Caco-2 (cell line): Measurements from ENCODE around the gene SLC9A4. TPM values are rescaled to one million over a fixed set of nuclear protein-coding genes. Genes with fewer than 3 reads are reported as not detected.

Source experiments
- BruUV-seq: library from RNA; stranded (reverse); fragments of 400-500 nt; replicated peaks from 2 replicates; lab custom pipeline; 2021; lab: Mats Ljungman, UMichigan
- CTCF ChIA-PET: fragments of 300-600 bp; sonication (Branson Sonifier 250); formaldehyde crosslinking; loops from one replicate; lab custom pipeline; 2022; ENCODE audit warnings: antibody characterized with exemption; lab: Charles Lee
- POLR2A ChIA-PET: fragments of 300-600 bp; sonication (Branson Sonifier 250); formaldehyde crosslinking; loops from one replicate; lab custom pipeline; 2022; ENCODE audit warnings: antibody characterized with exemption; lab: Charles Lee
- DNase-seq, 2 experiments: peaks; one replicate each; pipeline versions ENCODE4 v3.0.0 to v3.0.0-alpha.2; 2020 to 2022
- H3K27me3 ChIP-seq: replicated peaks from 2 replicates; pipeline ENCODE4 v1.6.0; 2011; ENCODE audit warnings: low read length; ENCODE audit not compliant: control insufficient read depth, insufficient read depth
- H3K36me3 ChIP-seq: 2 replicates; pipeline ENCODE4 v1.5.1; 2011; ENCODE audit warnings: low read length; ENCODE audit not compliant: control insufficient read depth, insufficient read depth
- H3K4me1 ChIP-seq: fragments of 250-450 bp; sonication (Bioruptor Pico); 2 replicates; pipeline ENCODE4 v1.5.1; 2020; ENCODE audit warnings: mild to moderate bottlenecking
- H3K4me3 ChIP-seq: 2 replicates; pipeline ENCODE4 v1.5.1; 2011; ENCODE audit warnings: low read depth, mild to moderate bottlenecking, control low read depth, low read length
- H3K9me3 ChIP-seq: fragments of 250-450 bp; sonication (Bioruptor Pico); 2 replicates; pipeline ENCODE4 v1.5.1; 2020; ENCODE audit warnings: mild to moderate bottlenecking, moderate library complexity
- H3K27ac Mint-ChIP-seq: one replicate; pipeline ENCODE4 v1.8.0; 2022; ENCODE audit warnings: mixed read lengths; ENCODE audit not compliant: unreplicated experiment
- H3K27me3 Mint-ChIP-seq: one replicate; pipeline ENCODE4 v1.8.0; 2022; ENCODE audit warnings: mixed read lengths; ENCODE audit not compliant: insufficient read depth, unreplicated experiment
- H3K36me3 Mint-ChIP-seq: one replicate; pipeline ENCODE4 v1.8.0; 2022; ENCODE audit warnings: mild to moderate bottlenecking, mixed read lengths; ENCODE audit not compliant: insufficient read depth, unreplicated experiment
- H3K4me1 Mint-ChIP-seq: one replicate; pipeline ENCODE4 v1.8.0; 2022; ENCODE audit warnings: low read depth, mixed read lengths; ENCODE audit not compliant: unreplicated experiment
- H3K4me3 Mint-ChIP-seq: one replicate; pipeline ENCODE4 v1.8.0; 2022; ENCODE audit warnings: mild to moderate bottlenecking, moderate library complexity, mixed read lengths; ENCODE audit not compliant: unreplicated experiment
- H3K9me3 Mint-ChIP-seq: one replicate; pipeline ENCODE4 v1.8.0; 2022; ENCODE audit warnings: mixed read lengths; ENCODE audit not compliant: unreplicated experiment
- CTCF ChIP-seq, 2 experiments: fragments of 200-600 bp in 1 of 2; IDR thresholded peaks; 1 replicate in 1 of 2; 2 replicates in 1 of 2; pipeline versions ENCODE4 v1.5.1 to v1.8.0; 2011 to 2022; ENCODE audit warnings: antibody characterized with exemption in 1 of 2, control low read depth in 1 of 2, inconsistent platforms in 1 of 2, low read depth in 1 of 2, low read length in 1 of 2, mild to moderate bottlenecking in 1 of 2, moderate library complexity in 1 of 2; ENCODE audit not compliant: insufficient read depth in 1 of 2, severe bottlenecking in 1 of 2, unreplicated experiment in 1 of 2
- intact Hi-C: fragments of 100-400 bp; cut with micrococcal nuclease; formaldehyde crosslinking; loops from one replicate; pipeline ENCODE4 v1.10.0; 2022; ENCODE audit not compliant: unreplicated experiment
- total RNA-seq: library from RNA; stranded (reverse); gene quantifications from 2 replicates; pipeline ENCODE4 v1.2.3, GENCODE V29; 2022

The SLC9A4 gene
- total RNA-seq, 1 experiment from 2014 or later = 1.4 TPM

GRCh38 chr2:102434655-102435381 is 38.2 kb upstream of the SLC9A4 start:
- no peak overlapping the region for H3K27ac Mint-ChIP-seq
- CTCF ChIA-PET = no interaction called here
- DNase-seq = no peak
- POLR2A ChIA-PET = no interaction called here
- no peak overlapping the region for H3K4me3 Mint-ChIP-seq
- H3K4me3 ChIP-seq = no peak overlapping the region
- no TSS peak for BruUV-seq
- no peaks in the 10 kb centered on the region for H3K36me3 Mint-ChIP-seq
- no peak for TF ChIP-seq CTCF (IDR thresholded peaks at IDR 0.05; ENCODE audit: insufficient read depth in 1 of 2, low read depth in 1 of 2, low read length in 1 of 2, severe bottlenecking in 1 of 2, unreplicated experiment in 1 of 2)
- H3K36me3 ChIP-seq = no peaks in the 10 kb centered on the region
- H3K27me3 ChIP-seq = no peaks in the 10 kb centered on the region
- H3K27me3 Mint-ChIP-seq = peaks cover 12% of the 10 kb centered on the region
- H3K9me3 Mint-ChIP-seq = no peaks in the 10 kb centered on the region
- H3K4me1 ChIP-seq = no peaks in the 10 kb centered on the region
- no peaks in the 10 kb centered on the region for H3K4me1 Mint-ChIP-seq
- intact Hi-C loops = no loop called here
- no peaks in the 10 kb centered on the region for H3K9me3 ChIP-seq

- POLR2A ChIA-PET = no interaction called here
These were observed 37.3 kb upstream of the SLC9A4 start for GRCh38 chr2:102435741-102436140.

GRCh38 chr2:102436323-102436722 is 36.7 kb upstream of the SLC9A4 start:
- Mint-ChIP-seq H3K9me3 (no peaks in the 10 kb centered on the region), H3K36me3 (no peaks in the 10 kb centered on the region), H3K4me1 (no peaks in the 10 kb centered on the region), H3K27me3 (peaks cover 9% of the 10 kb centered on the region), H3K27ac (no peak overlapping the region), H3K4me3 (no peak overlapping the region)
- TF ChIP-seq CTCF (IDR thresholded peaks at IDR 0.05; ENCODE audit: insufficient read depth in 1 of 2, low read depth in 1 of 2, low read length in 1 of 2, severe bottlenecking in 1 of 2, unreplicated experiment in 1 of 2) = no peak
- BruUV-seq = no TSS peak
- H3K9me3 ChIP-seq = no peaks in the 10 kb centered on the region
- intact Hi-C loops = no loop called here
- no peak for DNase-seq
- H3K36me3 ChIP-seq = no peaks in the 10 kb centered on the region
- no peak overlapping the region for H3K4me3 ChIP-seq
- ChIA-PET POLR2A (no interaction called here), CTCF (no interaction called here)
- H3K27me3 ChIP-seq = no peaks in the 10 kb centered on the region
- no peaks in the 10 kb centered on the region for H3K4me1 ChIP-seq

More at GRCh38 chr2:102435741-102436140, 37.3 kb upstream of the SLC9A4 start:
- H3K4me1 Mint-ChIP-seq = no peaks in the 10 kb centered on the region
- no peaks in the 10 kb centered on the region for H3K36me3 Mint-ChIP-seq
- no peak overlapping the region for H3K4me3 Mint-ChIP-seq
- CTCF ChIA-PET = no interaction called here
- H3K27ac Mint-ChIP-seq = no peak overlapping the region
- TF ChIP-seq CTCF (IDR thresholded peaks at IDR 0.05; ENCODE audit: insufficient read depth in 1 of 2, low read depth in 1 of 2, low read length in 1 of 2, severe bottlenecking in 1 of 2, unreplicated experiment in 1 of 2) = no peak
- BruUV-seq = no TSS peak
- Histone ChIP-seq H3K4me3 (no peak overlapping the region), H3K4me1 (no peaks in the 10 kb centered on the region), H3K27me3 (no peaks in the 10 kb centered on the region), H3K36me3 (no peaks in the 10 kb centered on the region), H3K9me3 (no peaks in the 10 kb centered on the region)
- intact Hi-C loops = no loop called here
- no peak for DNase-seq
- H3K27me3 Mint-ChIP-seq = peaks cover 12% of the 10 kb centered on the region
- no peaks in the 10 kb centered on the region for H3K9me3 Mint-ChIP-seq
